HUES48 (cell line): ENCODE measurements around the gene ICAM2.

Experiments
- H3K27ac ChIP-seq: one replicate; pipeline ENCODE4 v1.7.0; 2013; ENCODE audit warnings: low read depth, low read length, inconsistent platforms
- H3K27me3 ChIP-seq: 2 replicates; pipeline ENCODE4 v1.6.1; 2013; ENCODE audit warnings: mild to moderate bottlenecking, low read length; ENCODE audit not compliant: control insufficient read depth, insufficient read depth
- H3K36me3 ChIP-seq: 2 replicates; pipeline ENCODE4 v1.6.1; 2013; ENCODE audit warnings: low read length; ENCODE audit not compliant: control insufficient read depth, insufficient read depth
- H3K4me1 ChIP-seq: 2 replicates; pipeline ENCODE4 v1.6.1; 2013; ENCODE audit warnings: mild to moderate bottlenecking, low read length; ENCODE audit not compliant: control insufficient read depth, insufficient read depth
- H3K4me3 ChIP-seq: 2 replicates; pipeline ENCODE4 v1.5.1; 2013; ENCODE audit warnings: mild to moderate bottlenecking, low read depth, low read length
- H3K9ac ChIP-seq: 2 replicates; pipeline ENCODE4 v1.6.1; 2013; ENCODE audit warnings: mild to moderate bottlenecking, low read depth, low read length, moderate library complexity
- H3K9me3 ChIP-seq: 2 replicates; pipeline ENCODE4 v1.6.1; 2013; ENCODE audit warnings: low read length; ENCODE audit not compliant: control insufficient read depth, insufficient read depth

The ICAM2 gene

GRCh38 chr17:64001763-64002529 is 18.5 kb downstream of the ICAM2 start:
- no peaks in the 10 kb centered on the region for H3K36me3 ChIP-seq
- H3K4me3 ChIP-seq, result no peak overlapping the region
- 0 out of 2 replicates have a peak, but pooled peaks cover 5% of the 10 kb centered on the region for H3K4me1 ChIP-seq
- no peak overlapping the region for H3K27ac ChIP-seq
- H3K9ac ChIP-seq, result no peak overlapping the region
- no peaks in the 10 kb centered on the region for H3K9me3 ChIP-seq
- H3K27me3 ChIP-seq, result peaks cover 23% of the 10 kb centered on the region

GRCh38 chr17:64001091-64001579 is 19.3 kb downstream of the ICAM2 start:
- no peak overlapping the region for H3K27ac ChIP-seq
- H3K9me3 ChIP-seq, result no peaks in the 10 kb centered on the region
- no peaks in the 10 kb centered on the region for H3K36me3 ChIP-seq
- peaks cover 28% of the 10 kb centered on the region for H3K27me3 ChIP-seq
- H3K9ac ChIP-seq, result no peak overlapping the region
- H3K4me1 ChIP-seq, result 0 out of 2 replicates have a peak, but pooled peaks cover 5% of the 10 kb centered on the region
- H3K4me3 ChIP-seq, result no peak overlapping the region

GRCh38 chr17:63999680-64000531 is 20.5 kb downstream of the ICAM2 start:
- peaks cover 28% of the 10 kb centered on the region for H3K27me3 ChIP-seq
- H3K27ac ChIP-seq, result no peak overlapping the region
- no peaks in the 10 kb centered on the region for H3K36me3 ChIP-seq
- 0 out of 2 replicates have a peak, but pooled peaks cover 5% of the 10 kb centered on the region for H3K4me1 ChIP-seq
- H3K9me3 ChIP-seq, result no peaks in the 10 kb centered on the region
- H3K4me3 ChIP-seq, result no peak overlapping the region
- H3K9ac ChIP-seq, result no peak overlapping the region

- Histone ChIP-seq H3K9ac (no peak overlapping the region), H3K27ac (no peak overlapping the region), H3K27me3 (peaks cover 28% of the 10 kb centered on the region), H3K9me3 (no peaks in the 10 kb centered on the region), H3K36me3 (no peaks in the 10 kb centered on the region), H3K4me1 (0 out of 2 replicates have a peak, but pooled peaks cover 5% of the 10 kb centered on the region), H3K4me3 (peak overlapping the region; percentile 99)
Observed at GRCh38 chr17:63998721-63999679, 21.4 kb downstream of the ICAM2 start.

DNA sequence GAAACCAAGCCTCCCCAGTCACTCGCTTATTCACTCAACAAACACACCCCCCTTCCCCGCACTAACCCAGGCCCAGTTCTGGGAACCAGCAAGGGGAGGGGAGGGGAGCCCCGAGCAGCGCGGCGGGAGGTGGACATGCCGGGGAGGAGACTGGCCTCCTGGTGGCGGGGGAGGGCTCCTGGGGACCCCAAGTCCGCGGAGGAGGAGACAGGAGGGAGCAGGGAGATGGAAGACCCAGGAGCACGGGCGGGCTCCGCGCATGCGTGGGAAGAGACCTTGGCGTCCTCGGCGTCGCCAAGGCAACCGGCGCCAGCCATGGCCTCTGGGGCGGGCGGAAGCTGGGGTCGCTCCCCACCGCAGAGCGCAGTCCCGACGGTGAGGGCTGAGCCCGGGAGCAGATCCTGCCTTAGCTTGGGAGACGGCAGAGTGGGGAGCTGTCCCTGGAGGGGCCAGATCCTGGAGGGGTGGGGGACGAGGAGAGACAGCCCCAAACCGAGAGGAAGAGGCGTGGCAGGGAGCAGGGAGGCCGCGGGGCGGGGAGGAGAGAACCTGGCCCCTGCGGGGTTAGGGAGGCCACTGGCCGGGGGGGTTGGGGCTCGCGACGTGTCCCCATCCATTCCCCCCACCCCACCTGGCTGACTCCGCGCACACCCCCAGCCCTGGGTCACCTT is 22.2 kb downstream of the ICAM2 start, which contains the start of gene PRR29:
Gene PRR29, plus strand, starts transcription at position 302 of the 671 bp plus-strand sequence. Its CDS starts 14 bp downstream, at position 316.
- Histone ChIP-seq H3K36me3 (no peaks in the 10 kb centered on the region), H3K9me3 (no peaks in the 10 kb centered on the region), H3K4me3 (peak within 1 kb of the TSS; percentile 99), H3K27ac (no peak within 1 kb of the TSS), H3K4me1 (0 out of 2 replicates have a peak, but pooled peaks cover 5% of the 10 kb centered on the region), H3K27me3 (peaks cover 28% of the 10 kb centered on the region), H3K9ac (no peak within 1 kb of the TSS)

GRCh38 chr17:63997341-63998048 is 22.9 kb downstream of the ICAM2 start:
- Histone ChIP-seq H3K4me1 (0 out of 2 replicates have a peak, but pooled peaks cover 5% of the 10 kb centered on the region), H3K27me3 (peaks cover 28% of the 10 kb centered on the region), H3K4me3 (peak overlapping the region; percentile 99), H3K36me3 (no peaks in the 10 kb centered on the region), H3K9ac (no peak overlapping the region), H3K9me3 (no peaks in the 10 kb centered on the region), H3K27ac (no peak overlapping the region)

- H3K4me3 ChIP-seq, result no peak overlapping the region
- no peaks in the 10 kb centered on the region for H3K9me3 ChIP-seq
- no peak overlapping the region for H3K27ac ChIP-seq
- H3K9ac ChIP-seq, result no peak overlapping the region
- H3K36me3 ChIP-seq, result no peaks in the 10 kb centered on the region
- H3K4me1 ChIP-seq, result 0 out of 2 replicates have a peak, but pooled peaks cover 5% of the 10 kb centered on the region
- H3K27me3 ChIP-seq, result peaks cover 32% of the 10 kb centered on the region
Observed at GRCh38 chr17:63996430-63997182, 23.8 kb downstream of the ICAM2 start.

GRCh38 chr17:63995626-63996025 is 24.8 kb downstream of the ICAM2 start:
- no peak overlapping the region for H3K4me3 ChIP-seq
- peaks cover 5% of the 10 kb centered on the region; the same call in 1 of the 2 replicates for H3K4me1 ChIP-seq
- peaks cover 33% of the 10 kb centered on the region for H3K27me3 ChIP-seq
- no peak overlapping the region for H3K9ac ChIP-seq
- H3K9me3 ChIP-seq, result no peaks in the 10 kb centered on the region
- no peaks in the 10 kb centered on the region for H3K36me3 ChIP-seq
- no peak overlapping the region for H3K27ac ChIP-seq

- H3K27ac ChIP-seq, result no peak overlapping the region
- no peaks in the 10 kb centered on the region for H3K9me3 ChIP-seq
- H3K4me1 ChIP-seq, result peaks cover 10% of the 10 kb centered on the region; the same call in 1 of the 2 replicates
- no peak overlapping the region for H3K4me3 ChIP-seq
- H3K9ac ChIP-seq, result no peak overlapping the region
- peaks cover 20% of the 10 kb centered on the region for H3K27me3 ChIP-seq
- H3K36me3 ChIP-seq, result no peaks in the 10 kb centered on the region
Observed at GRCh38 chr17:63993368-63993985, 27.0 kb downstream of the ICAM2 start.
